AG09319 (cell line): ENCODE results near the gene C1RL.

ENCODE experiments used
- DNase-seq: peaks from one replicate; pipeline ENCODE4 v3.0.0-alpha.2; 2010; ENCODE audit warnings: low read depth; ENCODE audit errors: extremely low read depth
- CTCF ChIP-seq: IDR thresholded peaks from 2 replicates; pipeline ENCODE4 v1.5.1; 2011; ENCODE audit warnings: low read depth, mild to moderate bottlenecking, inconsistent platforms, low read length, moderate library complexity

Gene C1RL

DNA sequence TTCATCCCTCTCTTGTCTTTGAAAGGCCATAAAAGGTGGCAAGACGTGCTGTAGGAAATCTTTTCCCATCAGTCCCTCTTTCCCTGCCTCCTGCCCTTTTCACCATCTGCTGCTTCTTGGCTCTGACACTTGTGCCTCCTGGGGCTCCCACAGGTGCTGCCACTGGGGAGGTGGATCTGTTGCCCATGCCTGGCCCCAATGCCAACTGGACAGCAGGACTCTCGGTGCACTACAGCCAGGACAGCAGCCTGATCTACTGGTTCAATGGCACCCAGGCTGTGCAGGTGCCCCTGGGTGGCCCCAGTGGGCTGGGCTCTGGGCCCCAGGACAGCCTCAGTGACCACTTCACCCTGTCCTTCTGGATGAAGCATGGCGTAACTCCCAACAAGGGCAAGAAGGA is 27.7 kb upstream of the C1RL start:
- no peak for TF ChIP-seq CTCF
- no peak for DNase-seq

GRCh38 chr12:7136071-7136470 is 27.1 kb upstream of the C1RL start:
- TF ChIP-seq CTCF: no peak
- DNase-seq: no peak

DNA sequence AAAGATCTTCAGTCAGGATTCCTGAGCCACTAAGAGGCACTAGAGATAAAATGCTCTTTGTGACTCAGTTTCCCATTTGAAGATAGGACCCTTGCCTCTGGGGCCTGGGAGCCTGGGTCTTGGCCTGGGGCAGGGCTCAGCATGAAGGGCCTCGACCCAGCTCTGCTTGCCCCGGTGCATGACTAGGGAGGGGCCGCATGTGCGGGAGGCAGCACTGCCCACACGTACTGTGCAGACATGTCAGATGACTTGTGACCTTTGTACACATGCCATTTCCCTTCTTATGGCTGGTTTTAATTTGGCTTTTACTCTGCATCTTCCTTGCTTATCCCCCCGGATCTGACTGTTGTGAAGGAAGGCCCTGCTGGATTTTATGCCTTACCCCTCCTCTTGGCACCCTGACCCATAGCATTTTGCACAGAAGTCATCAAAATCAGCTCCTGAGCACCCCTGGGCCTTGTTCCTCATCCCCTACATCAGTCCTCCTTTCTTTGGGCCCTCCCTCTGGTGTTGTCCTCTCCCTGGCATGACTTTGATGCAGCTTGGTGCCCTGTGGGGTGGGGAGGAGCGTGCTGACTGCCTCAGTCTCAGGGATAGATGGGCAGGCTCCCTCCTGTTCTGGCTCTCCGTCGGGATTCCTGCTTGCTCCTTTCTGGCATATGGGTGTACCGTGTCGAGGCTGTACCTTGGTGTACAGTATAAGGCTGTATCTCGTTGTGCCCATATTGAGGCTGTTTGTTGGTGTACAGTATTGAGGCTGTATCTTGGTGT is 25.6 kb upstream of the C1RL start:
- DNase-seq: no peak
- no peak for TF ChIP-seq CTCF

GRCh38 chr12:7131502-7131866 is 22.5 kb upstream of the C1RL start:
- no peak for DNase-seq
- no peak for TF ChIP-seq CTCF

- no peak for DNase-seq
- no peak for TF ChIP-seq CTCF
Measured at GRCh38 chr12:7130701-7131501, 21.9 kb upstream of the C1RL start.

DNA sequence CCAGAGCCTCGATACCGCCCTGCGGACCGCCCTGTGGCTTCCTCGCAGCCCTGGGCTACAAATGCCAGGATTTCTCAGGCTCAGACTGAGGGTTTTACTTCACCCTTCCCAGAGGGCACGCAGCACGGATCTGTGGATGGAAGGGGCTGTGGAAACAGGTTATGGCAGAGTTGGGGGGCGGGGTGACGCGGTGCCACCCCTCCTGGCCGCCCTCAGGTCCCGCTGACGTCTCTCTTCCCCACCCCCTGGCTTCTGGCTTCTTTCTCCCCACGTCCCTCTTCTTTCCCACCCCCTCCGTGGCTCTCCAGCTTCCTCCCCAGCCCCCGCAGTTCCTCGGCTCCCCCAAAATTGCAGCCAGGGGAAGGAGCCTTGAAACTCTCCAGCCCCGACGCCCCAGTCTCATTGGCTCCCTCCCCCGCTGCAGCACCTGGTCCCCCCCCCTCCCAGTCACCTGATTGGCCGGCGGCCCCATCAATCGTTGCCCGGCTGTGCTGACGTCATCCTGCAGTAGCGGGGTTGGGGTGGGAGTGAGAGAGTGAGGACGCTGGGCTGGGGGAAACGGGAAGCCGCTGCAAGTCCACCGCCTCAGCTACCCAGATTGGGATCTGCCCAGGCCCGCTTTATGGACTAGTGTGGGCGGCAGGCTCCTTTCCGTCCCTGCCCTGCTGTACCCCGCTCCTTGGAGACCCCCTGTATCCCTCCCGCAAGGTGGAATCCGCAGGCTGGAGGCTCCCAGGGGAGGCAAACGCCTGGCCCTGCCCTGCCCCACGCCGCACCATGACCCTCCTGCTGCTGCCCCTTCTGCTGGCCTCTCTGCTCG is 21.1 kb upstream of the C1RL start, which contains the start of gene CLSTN3:
Gene CLSTN3 (plus strand): TSS at position 500 of the 820 bp plus-strand sequence. CDS start 278 bp downstream, at position 778.
- DNase-seq: no peak

More for the DNA sequence above, 21.1 kb upstream of the C1RL start, which contains the start of gene CLSTN3:
- no peak for TF ChIP-seq CTCF
